Activated T-cell treated with anti-CD3 and anti-CD28 coated beads, Interleukin-2, amount 50 U/mL, for 24 hours (primary cell): ENCODE measurements around the gene AEBP1.

Experiments used
- DNase-seq: peaks from one replicate; pipeline ENCODE4 v3.0.0-alpha.2; 2020
- H3K27ac Mint-ChIP-seq: 2 replicates; pipeline ENCODE4 v1.8.0; 2020; ENCODE audit warnings: mild to moderate bottlenecking, mixed read lengths
- H3K27me3 Mint-ChIP-seq: 2 replicates; pipeline ENCODE4 v1.8.0; 2020; ENCODE audit warnings: mixed read lengths
- H3K36me3 Mint-ChIP-seq: 2 replicates; pipeline ENCODE4 v1.8.0; 2020; ENCODE audit warnings: low read depth, mixed read lengths
- H3K4me1 Mint-ChIP-seq: 2 replicates; pipeline ENCODE4 v1.8.0; 2020; ENCODE audit warnings: low read depth, mixed read lengths
- H3K4me3 Mint-ChIP-seq: 2 replicates; pipeline ENCODE4 v1.8.0; 2020; ENCODE audit warnings: mild to moderate bottlenecking, moderate library complexity, mixed read lengths
- H3K9me3 Mint-ChIP-seq: 2 replicates; pipeline ENCODE4 v1.8.0; 2020; ENCODE audit warnings: mixed read lengths

The AEBP1 gene

GRCh38 chr7:44152971-44153947 lies 49.1 kb downstream of the AEBP1 start:
- H3K27ac Mint-ChIP-seq = no peak overlapping the region
- H3K9me3 Mint-ChIP-seq = no peaks in the 10 kb centered on the region
- H3K4me3 Mint-ChIP-seq = no peak overlapping the region
- no peaks in the 10 kb centered on the region for H3K36me3 Mint-ChIP-seq
- DNase-seq = no peak
- H3K4me1 Mint-ChIP-seq = no peaks in the 10 kb centered on the region
- H3K27me3 Mint-ChIP-seq = no peaks in the 10 kb centered on the region

- Mint-ChIP-seq H3K9me3 (no peaks in the 10 kb centered on the region), H3K4me1 (no peaks in the 10 kb centered on the region), H3K27me3 (no peaks in the 10 kb centered on the region), H3K4me3 (no peak overlapping the region), H3K27ac (no peak overlapping the region), H3K36me3 (no peaks in the 10 kb centered on the region)
- no peak for DNase-seq
These were observed 49.8 kb downstream of the AEBP1 start for GRCh38 chr7:44153948-44154335.

- no peak for DNase-seq
- H3K9me3 Mint-ChIP-seq = no peaks in the 10 kb centered on the region
- no peaks in the 10 kb centered on the region for H3K36me3 Mint-ChIP-seq
- H3K4me1 Mint-ChIP-seq = no peaks in the 10 kb centered on the region
- H3K27me3 Mint-ChIP-seq = no peaks in the 10 kb centered on the region
- H3K4me3 Mint-ChIP-seq = no peak overlapping the region
- H3K27ac Mint-ChIP-seq = no peak overlapping the region
These were observed 50.6 kb downstream of the AEBP1 start for GRCh38 chr7:44154703-44155102.

GRCh38 chr7:44155191-44156185 lies 51.3 kb downstream of the AEBP1 start:
- no peaks in the 10 kb centered on the region for H3K36me3 Mint-ChIP-seq
- H3K9me3 Mint-ChIP-seq = no peaks in the 10 kb centered on the region
- H3K4me3 Mint-ChIP-seq = no peak overlapping the region
- no peaks in the 10 kb centered on the region for H3K4me1 Mint-ChIP-seq
- DNase-seq = no peak
- H3K27ac Mint-ChIP-seq = no peak overlapping the region
- no peaks in the 10 kb centered on the region for H3K27me3 Mint-ChIP-seq

GRCh38 chr7:44156453-44157010 lies 52.4 kb downstream of the AEBP1 start:
- no peak overlapping the region for H3K4me3 Mint-ChIP-seq
- H3K4me1 Mint-ChIP-seq = no peaks in the 10 kb centered on the region
- DNase-seq = no peak
- H3K27ac Mint-ChIP-seq = no peak overlapping the region
- no peaks in the 10 kb centered on the region for H3K27me3 Mint-ChIP-seq
- no peaks in the 10 kb centered on the region for H3K36me3 Mint-ChIP-seq
- H3K9me3 Mint-ChIP-seq = no peaks in the 10 kb centered on the region

- Mint-ChIP-seq H3K36me3 (no peaks in the 10 kb centered on the region), H3K9me3 (no peaks in the 10 kb centered on the region), H3K27me3 (no peaks in the 10 kb centered on the region), H3K27ac (no peak overlapping the region), H3K4me3 (no peak overlapping the region), H3K4me1 (no peaks in the 10 kb centered on the region)
- no peak for DNase-seq
These were observed 53.3 kb downstream of the AEBP1 start for GRCh38 chr7:44157116-44158080.

- no peak overlapping the region for H3K4me3 Mint-ChIP-seq
- H3K36me3 Mint-ChIP-seq = no peaks in the 10 kb centered on the region
- no peaks in the 10 kb centered on the region for H3K9me3 Mint-ChIP-seq
- no peaks in the 10 kb centered on the region for H3K4me1 Mint-ChIP-seq
- DNase-seq = no peak
- no peak overlapping the region for H3K27ac Mint-ChIP-seq
- no peaks in the 10 kb centered on the region for H3K27me3 Mint-ChIP-seq
These were observed 54.1 kb downstream of the AEBP1 start for GRCh38 chr7:44158096-44158872.

- Mint-ChIP-seq H3K4me1 (no peaks in the 10 kb centered on the region), H3K4me3 (no peak overlapping the region), H3K27me3 (no peaks in the 10 kb centered on the region), H3K36me3 (no peaks in the 10 kb centered on the region), H3K27ac (no peak overlapping the region), H3K9me3 (no peaks in the 10 kb centered on the region)
- DNase-seq = no peak
These were observed 54.9 kb downstream of the AEBP1 start for GRCh38 chr7:44158873-44159631.

- Mint-ChIP-seq H3K4me1 (no peaks in the 10 kb centered on the region), H3K27me3 (no peaks in the 10 kb centered on the region), H3K36me3 (no peaks in the 10 kb centered on the region), H3K27ac (no peak overlapping the region), H3K4me3 (no peak overlapping the region), H3K9me3 (no peaks in the 10 kb centered on the region)
- no peak for DNase-seq
These were observed 55.9 kb downstream of the AEBP1 start for GRCh38 chr7:44159824-44160630.

- Mint-ChIP-seq H3K27me3 (no peaks in the 10 kb centered on the region), H3K9me3 (no peaks in the 10 kb centered on the region), H3K4me3 (no peak overlapping the region), H3K36me3 (no peaks in the 10 kb centered on the region), H3K27ac (no peak overlapping the region), H3K4me1 (no peaks in the 10 kb centered on the region)
- DNase-seq = no peak
These were observed 57.2 kb downstream of the AEBP1 start for GRCh38 chr7:44161371-44161770.

GRCh38 chr7:44162179-44162578 lies 58.0 kb downstream of the AEBP1 start:
- H3K27ac Mint-ChIP-seq = no peak overlapping the region
- H3K36me3 Mint-ChIP-seq = no peaks in the 10 kb centered on the region
- DNase-seq = no peak
- no peak overlapping the region for H3K4me3 Mint-ChIP-seq
- no peaks in the 10 kb centered on the region for H3K4me1 Mint-ChIP-seq
- H3K9me3 Mint-ChIP-seq = no peaks in the 10 kb centered on the region
- H3K27me3 Mint-ChIP-seq = no peaks in the 10 kb centered on the region

- Mint-ChIP-seq H3K9me3 (no peaks in the 10 kb centered on the region), H3K36me3 (no peaks in the 10 kb centered on the region), H3K4me1 (peaks cover 5% of the 10 kb centered on the region), H3K27me3 (no peaks in the 10 kb centered on the region), H3K27ac (no peak overlapping the region), H3K4me3 (no peak overlapping the region)
- no peak for DNase-seq
These were observed 58.7 kb downstream of the AEBP1 start for GRCh38 chr7:44162785-44163395.
